Tibial artery (tissue), 4 donors: ENCODE measurements around the gene HNF4A.

ENCODE experiments used
- DNase-seq, 2 donors: peaks; one replicate each; pipeline ENCODE4 v3.0.0-alpha.2; 2019
- H3K27ac ChIP-seq, 2 donors: fragments of 200-600 bp; sonication (generic) in 1 of 2; 1 replicate in 1 of 2; 2 replicates in 1 of 2; pipeline ENCODE4 v1.5.1; 2018 to 2019; ENCODE audit warnings: mild to moderate bottlenecking in 1 of 2
- H3K27me3 ChIP-seq, 2 donors: fragments of 200-600 bp; sonication (generic) in 1 of 2; one replicate each; pipeline versions ENCODE4 v1.5.1 to v1.6.0; 2016 to 2019
- H3K36me3 ChIP-seq, 3 donors: fragments of 200-600 bp; sonication (generic) in 2 of 3; one replicate each; pipeline ENCODE4 v1.5.1; 2016 to 2019; ENCODE audit warnings: mild to moderate bottlenecking in 2 of 3
- H3K4me1 ChIP-seq, 4 donors: fragments of 200-600 bp; sonication (generic) in 2 of 4; 1 replicate in 3 of 4; 2 replicates in 1 of 4; pipeline ENCODE4 v1.5.1; 2016 to 2019
- H3K4me3 ChIP-seq, 2 donors: fragments of 200-600 bp; sonication (generic) in 1 of 2; 1 replicate in 1 of 2; 2 replicates in 1 of 2; pipeline ENCODE4 v1.5.1; 2018 to 2019; ENCODE audit warnings: mild to moderate bottlenecking in 2 of 2
- H3K9me3 ChIP-seq, 3 donors: fragments of 200-600 bp; sonication (generic) in 1 of 3; one replicate each; pipeline ENCODE4 v1.5.1; 2016 to 2019
- intact Hi-C: fragments of 100-400 bp; cut with DNase I; formaldehyde crosslinking; loops from one replicate; pipeline ENCODE4 v1.15.0; 2023; ENCODE audit warnings: low total_unique reads
- TF ChIP-seq, protein P1 (sequence below), 2 experiments: fragments of 200-600 bp in 1 of 2; fragments of 450-650 bp in 1 of 2; IDR thresholded peaks; one replicate each; pipeline ENCODE4 v1.5.1; 2017 to 2019; ENCODE audit warnings: antibody characterized with exemption in 2 of 2, mild to moderate bottlenecking in 1 of 2, moderate library complexity in 1 of 2

Gene HNF4A

GRCh38 chr20:44450903-44451450 lies 95.5 kb downstream of the HNF4A start:
- intact Hi-C loops: no loop called here
- Histone ChIP-seq H3K4me3 (no peak overlapping the region), H3K27ac (no peak overlapping the region), H3K4me1 (no peaks in the 10 kb centered on the region), H3K9me3 (no peaks in the 10 kb centered on the region), H3K27me3 (peaks cover 0 to 12% of the 10 kb centered on the region in 2 donors), H3K36me3 (no peaks in the 10 kb centered on the region)
- TF ChIP-seq, protein P1, sequence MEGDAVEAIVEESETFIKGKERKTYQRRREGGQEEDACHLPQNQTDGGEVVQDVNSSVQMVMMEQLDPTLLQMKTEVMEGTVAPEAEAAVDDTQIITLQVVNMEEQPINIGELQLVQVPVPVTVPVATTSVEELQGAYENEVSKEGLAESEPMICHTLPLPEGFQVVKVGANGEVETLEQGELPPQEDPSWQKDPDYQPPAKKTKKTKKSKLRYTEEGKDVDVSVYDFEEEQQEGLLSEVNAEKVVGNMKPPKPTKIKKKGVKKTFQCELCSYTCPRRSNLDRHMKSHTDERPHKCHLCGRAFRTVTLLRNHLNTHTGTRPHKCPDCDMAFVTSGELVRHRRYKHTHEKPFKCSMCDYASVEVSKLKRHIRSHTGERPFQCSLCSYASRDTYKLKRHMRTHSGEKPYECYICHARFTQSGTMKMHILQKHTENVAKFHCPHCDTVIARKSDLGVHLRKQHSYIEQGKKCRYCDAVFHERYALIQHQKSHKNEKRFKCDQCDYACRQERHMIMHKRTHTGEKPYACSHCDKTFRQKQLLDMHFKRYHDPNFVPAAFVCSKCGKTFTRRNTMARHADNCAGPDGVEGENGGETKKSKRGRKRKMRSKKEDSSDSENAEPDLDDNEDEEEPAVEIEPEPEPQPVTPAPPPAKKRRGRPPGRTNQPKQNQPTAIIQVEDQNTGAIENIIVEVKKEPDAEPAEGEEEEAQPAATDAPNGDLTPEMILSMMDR (IDR thresholded peaks at IDR 0.05): no peak
- DNase-seq: no peak

DNA sequence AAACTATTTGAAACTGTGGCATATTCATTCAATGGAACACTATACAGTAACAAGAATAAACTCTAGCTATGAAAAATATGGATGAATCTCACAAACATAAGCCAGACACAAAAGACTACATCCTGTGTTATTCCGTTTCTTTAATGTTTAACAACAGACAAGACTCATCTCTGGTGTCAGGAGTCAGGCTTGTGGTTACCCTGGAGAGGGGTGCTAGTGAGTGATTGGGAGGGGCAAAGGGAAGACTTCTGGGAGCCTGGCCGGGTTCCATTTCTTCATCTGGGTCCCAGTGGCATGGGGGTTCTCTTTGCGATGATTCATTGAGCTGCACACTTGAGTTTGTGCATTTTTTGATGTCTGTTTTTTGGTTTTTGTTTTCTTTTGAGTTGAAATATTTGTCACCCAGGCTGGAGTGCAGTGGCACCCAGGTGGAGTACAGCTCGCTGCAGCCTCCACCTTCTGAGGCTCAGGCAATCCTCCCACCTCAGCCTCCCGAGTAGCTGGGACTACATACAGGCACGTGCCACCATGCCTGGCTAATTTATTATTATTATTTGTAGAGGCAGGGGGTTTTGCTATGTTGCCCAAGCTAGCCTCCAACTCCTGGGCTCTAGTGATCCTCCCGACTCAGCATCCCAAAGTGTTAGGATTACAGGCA lies 98.9 kb downstream of the HNF4A start:
- Histone ChIP-seq H3K27me3 (peaks cover 0 to 8% of the 10 kb centered on the region in 2 donors), H3K36me3 (no peaks in the 10 kb centered on the region), H3K4me3 (no peak overlapping the region), H3K27ac (no peak overlapping the region), H3K9me3 (no peaks in the 10 kb centered on the region), H3K4me1 (no peaks in the 10 kb centered on the region)
- no peak for DNase-seq
- TF ChIP-seq, protein P1 (IDR thresholded peaks at IDR 0.05): no peak
- intact Hi-C loops: no loop called here

GRCh38 chr20:44455126-44455525 lies 99.6 kb downstream of the HNF4A start:
- no peaks in the 10 kb centered on the region for H3K4me1 ChIP-seq
- TF ChIP-seq, protein P1 (IDR thresholded peaks at IDR 0.05): no peak
- no peak for DNase-seq
- no peak overlapping the region for H3K4me3 ChIP-seq
- intact Hi-C loops: no loop called here
- no peaks in the 10 kb centered on the region for H3K36me3 ChIP-seq
- H3K27ac ChIP-seq: no peak overlapping the region
- no peaks in the 10 kb centered on the region for H3K9me3 ChIP-seq
- H3K27me3 ChIP-seq: peaks cover 0 to 4% of the 10 kb centered on the region in 2 donors

- Histone ChIP-seq H3K9me3 (no peaks in the 10 kb centered on the region), H3K4me1 (no peaks in the 10 kb centered on the region), H3K27me3 (no peaks in the 10 kb centered on the region), H3K36me3 (no peaks in the 10 kb centered on the region), H3K4me3 (no peak overlapping the region), H3K27ac (no peak overlapping the region)
- TF ChIP-seq, protein P1 (IDR thresholded peaks at IDR 0.05): no peak
- DNase-seq: no peak
- intact Hi-C loops: no loop called here
Observed at GRCh38 chr20:44456611-44457010, 101.1 kb downstream of the HNF4A start.

DNA sequence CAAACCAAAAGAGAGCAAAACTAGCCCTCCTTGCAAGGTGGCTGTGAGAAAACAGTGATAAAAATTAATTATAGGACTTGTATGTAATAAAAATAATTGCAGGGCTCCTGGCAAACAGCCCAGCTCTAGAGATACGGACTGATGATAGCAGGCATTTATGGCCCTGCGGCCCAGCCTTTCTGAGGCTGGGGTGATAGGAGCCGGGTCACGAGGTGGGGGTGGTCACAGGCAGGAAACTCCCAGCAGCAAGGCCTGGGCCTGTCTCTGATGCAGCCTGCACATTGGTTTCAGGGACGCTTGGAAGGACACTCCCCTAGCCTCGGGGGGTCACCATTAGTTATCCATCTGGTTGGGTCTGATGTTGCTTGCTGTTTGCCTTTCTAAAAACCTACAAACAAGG lies 101.5 kb downstream of the HNF4A start:
- no peak for DNase-seq
- Histone ChIP-seq H3K9me3 (no peaks in the 10 kb centered on the region), H3K27me3 (no peaks in the 10 kb centered on the region), H3K4me1 (no peaks in the 10 kb centered on the region), H3K27ac (no peak overlapping the region), H3K36me3 (no peaks in the 10 kb centered on the region), H3K4me3 (no peak overlapping the region)
- TF ChIP-seq, protein P1 (IDR thresholded peaks at IDR 0.05): no peak
- intact Hi-C loops: no loop called here
